Stimulated activated CD4-positive, alpha-beta T cell treated with anti-CD3 and anti-CD28 coated beads, Interleukin-15, amount 100 ng/mL, for 1 hour (primary cell): ENCODE measurements around the gene MIDN.
"Not testable (repeated sequence)": the region's sequence is repeated elsewhere in the genome, so short reads cannot be mapped to it uniquely, and the experiment has no call there.

Experiments
- DNase-seq, 2 donors: peaks; one replicate each; pipeline ENCODE4 v3.0.0-alpha.2; 2020; ENCODE audit warnings: low read depth in 1 of 2, low spot score in 1 of 2

The MIDN gene

GRCh38 chr19:1291761-1292418 lies 43.5 kb downstream of the MIDN start:
- no peak for DNase-seq

GRCh38 chr19:1292419-1293151 lies 44.2 kb downstream of the MIDN start:
- no peak for DNase-seq

GRCh38 chr19:1293782-1294604 lies 45.6 kb downstream of the MIDN start:
- DNase-seq, result no peak

- DNase-seq, result no peak
These were observed 46.3 kb downstream of the MIDN start for GRCh38 chr19:1294688-1295087.

- DNase-seq, result peak in 1 of 2 donors; percentile 33
These were observed 47.0 kb downstream of the MIDN start for GRCh38 chr19:1295169-1296012.

- no peak for DNase-seq
These were observed 47.7 kb downstream of the MIDN start for GRCh38 chr19:1296078-1296477.

GRCh38 chr19:1296575-1297271 lies 48.3 kb downstream of the MIDN start:
- DNase-seq, result no peak

GRCh38 chr19:1298235-1298634 lies 49.9 kb downstream of the MIDN start:
- no peak for DNase-seq

- no peak for DNase-seq
These were observed 51.4 kb downstream of the MIDN start for GRCh38 chr19:1299801-1300200.

- no peak for DNase-seq
These were observed 52.5 kb downstream of the MIDN start for GRCh38 chr19:1300744-1301490.

- DNase-seq, result no peak
These were observed 54.3 kb downstream of the MIDN start for GRCh38 chr19:1302533-1303239.

GRCh38 chr19:1304197-1304924 lies 56.0 kb downstream of the MIDN start:
- no peak for DNase-seq

- not testable (repeated sequence) for DNase-seq
These were observed 57.0 kb downstream of the MIDN start for GRCh38 chr19:1305354-1305753.

GRCh38 chr19:1307320-1307719 lies 58.9 kb downstream of the MIDN start:
- no peak for DNase-seq

- no peak for DNase-seq
These were observed 59.4 kb downstream of the MIDN start for GRCh38 chr19:1307755-1308303.

GRCh38 chr19:1308718-1309117 lies 60.3 kb downstream of the MIDN start:
- no peak for DNase-seq
